ENCODE data around the gene MLEC. TPM values are rescaled to one million over a fixed set of nuclear protein-coding genes. Genes with fewer than 3 reads are reported as not detected.
A peak's percentile ranks its signal among the peaks of the same experiment; 100 is the strongest.

The MLEC gene
- total and polyA plus RNA-seq, 2 of the 13 experiments (the other 11 are each of a cell fraction or from before 2014, with no cell fraction given): 49.8 to 156 TPM

DNA sequence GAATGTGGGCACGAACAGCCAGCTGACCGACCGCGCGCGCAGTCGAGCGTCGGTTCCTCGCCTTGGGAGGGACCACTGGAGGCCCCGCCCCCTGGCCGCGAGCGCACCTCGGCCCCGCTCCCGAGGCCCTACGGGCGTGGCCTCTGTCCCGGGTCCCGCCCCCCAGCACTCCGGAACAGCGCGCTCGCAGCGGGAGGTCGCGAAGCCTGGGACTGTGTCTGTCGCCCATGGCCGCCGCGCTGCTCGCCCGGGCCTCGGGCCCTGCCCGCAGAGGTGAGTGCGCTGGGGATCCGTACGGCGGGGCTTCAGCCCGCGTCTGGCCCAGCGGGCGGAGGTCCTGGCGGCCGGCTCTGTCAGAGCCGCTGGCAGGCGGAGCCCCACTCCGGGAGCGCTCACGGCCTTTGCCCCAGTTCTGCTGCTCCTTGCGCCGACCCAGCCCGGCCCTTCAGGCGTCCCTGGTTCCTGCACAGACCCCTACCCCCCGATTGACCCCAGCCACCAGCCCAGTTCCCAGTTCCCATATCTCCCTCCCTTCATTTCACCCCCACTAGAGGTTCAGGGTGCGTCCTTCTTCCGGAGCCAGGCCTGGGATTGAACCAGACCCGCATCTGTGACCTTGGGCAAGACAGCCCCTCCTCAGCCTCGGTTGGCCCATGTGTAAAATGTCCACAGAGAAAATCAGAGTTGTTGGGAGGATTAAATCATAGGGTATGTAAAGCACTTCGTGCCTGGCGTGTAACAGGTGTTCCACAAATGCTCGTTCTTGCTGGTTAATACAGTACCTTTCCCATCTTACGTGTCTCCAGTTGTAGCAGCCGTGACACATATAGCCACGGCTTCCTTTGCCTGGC, 38.9 kb downstream of the MLEC start, which contains the start of gene ACADS (continued):
- TF ChIP-seq ZNF775 (CRISPR knock-in tag; IDR thresholded peaks at IDR 0.05; ENCODE audit: borderline replicate concordance) (no peak), MEF2D (CRISPR knock-in tag; IDR thresholded peaks at IDR 0.05) (no peak), ELF3 (CRISPR knock-in tag; IDR thresholded peaks at IDR 0.05) (peak; percentile 53; the same call in 1 of the 2 replicates), ZNF34 (CRISPR knock-in tag; IDR thresholded peaks at IDR 0.05; ENCODE audit: borderline replicate concordance) (no peak), PCBP1 (IDR thresholded peaks at IDR 0.05; ENCODE audit: borderline replicate concordance, low read depth, low read length) (no peak), PAWR (CRISPR knock-in tag; IDR thresholded peaks at IDR 0.05; ENCODE audit: borderline replicate concordance) (no peak), KAT2B (IDR thresholded peaks at IDR 0.05; ENCODE audit: borderline replicate concordance, low read depth, low read length) (no peak), ZNF552 (CRISPR knock-in tag; IDR thresholded peaks at IDR 0.05; ENCODE audit: borderline replicate concordance) (no peak), ZNF382 (CRISPR knock-in tag; IDR thresholded peaks at IDR 0.05; ENCODE audit: borderline replicate concordance) (no peak), STAT5B (CRISPR knock-in tag; IDR thresholded peaks at IDR 0.05) (no peak), POLR2A (IDR thresholded peaks at IDR 0.05; ENCODE audit: insufficient read depth in 1 of 2, low read depth in 2 of 2, low read length in 2 of 2) (peak; percentile 45 to 89; a peak in 3 of 4 replicates), ARNT (IDR thresholded peaks at IDR 0.05) (no peak), SETDB1 (CRISPR knock-in tag; IDR thresholded peaks at IDR 0.05; ENCODE audit: borderline replicate concordance) (no peak), GFI1 (CRISPR knock-in tag; IDR thresholded peaks at IDR 0.05; ENCODE audit: borderline replicate concordance) (no peak), ZNF451 (CRISPR knock-in tag; IDR thresholded peaks at IDR 0.05) (peak; percentile 66)
- TF ChIP-seq, protein P1, sequence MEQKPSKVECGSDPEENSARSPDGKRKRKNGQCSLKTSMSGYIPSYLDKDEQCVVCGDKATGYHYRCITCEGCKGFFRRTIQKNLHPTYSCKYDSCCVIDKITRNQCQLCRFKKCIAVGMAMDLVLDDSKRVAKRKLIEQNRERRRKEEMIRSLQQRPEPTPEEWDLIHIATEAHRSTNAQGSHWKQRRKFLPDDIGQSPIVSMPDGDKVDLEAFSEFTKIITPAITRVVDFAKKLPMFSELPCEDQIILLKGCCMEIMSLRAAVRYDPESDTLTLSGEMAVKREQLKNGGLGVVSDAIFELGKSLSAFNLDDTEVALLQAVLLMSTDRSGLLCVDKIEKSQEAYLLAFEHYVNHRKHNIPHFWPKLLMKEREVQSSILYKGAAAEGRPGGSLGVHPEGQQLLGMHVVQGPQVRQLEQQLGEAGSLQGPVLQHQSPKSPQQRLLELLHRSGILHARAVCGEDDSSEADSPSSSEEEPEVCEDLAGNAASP (CRISPR knock-in tag; IDR thresholded peaks at IDR 0.05; ENCODE audit: borderline replicate concordance): no peak
- TF ChIP-seq, protein P2, sequence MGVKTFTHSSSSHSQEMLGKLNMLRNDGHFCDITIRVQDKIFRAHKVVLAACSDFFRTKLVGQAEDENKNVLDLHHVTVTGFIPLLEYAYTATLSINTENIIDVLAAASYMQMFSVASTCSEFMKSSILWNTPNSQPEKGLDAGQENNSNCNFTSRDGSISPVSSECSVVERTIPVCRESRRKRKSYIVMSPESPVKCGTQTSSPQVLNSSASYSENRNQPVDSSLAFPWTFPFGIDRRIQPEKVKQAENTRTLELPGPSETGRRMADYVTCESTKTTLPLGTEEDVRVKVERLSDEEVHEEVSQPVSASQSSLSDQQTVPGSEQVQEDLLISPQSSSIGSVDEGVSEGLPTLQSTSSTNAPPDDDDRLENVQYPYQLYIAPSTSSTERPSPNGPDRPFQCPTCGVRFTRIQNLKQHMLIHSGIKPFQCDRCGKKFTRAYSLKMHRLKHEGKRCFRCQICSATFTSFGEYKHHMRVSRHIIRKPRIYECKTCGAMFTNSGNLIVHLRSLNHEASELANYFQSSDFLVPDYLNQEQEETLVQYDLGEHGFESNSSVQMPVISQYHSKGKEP (CRISPR knock-in tag; IDR thresholded peaks at IDR 0.05): no peak
- TF ChIP-seq, protein P3, sequence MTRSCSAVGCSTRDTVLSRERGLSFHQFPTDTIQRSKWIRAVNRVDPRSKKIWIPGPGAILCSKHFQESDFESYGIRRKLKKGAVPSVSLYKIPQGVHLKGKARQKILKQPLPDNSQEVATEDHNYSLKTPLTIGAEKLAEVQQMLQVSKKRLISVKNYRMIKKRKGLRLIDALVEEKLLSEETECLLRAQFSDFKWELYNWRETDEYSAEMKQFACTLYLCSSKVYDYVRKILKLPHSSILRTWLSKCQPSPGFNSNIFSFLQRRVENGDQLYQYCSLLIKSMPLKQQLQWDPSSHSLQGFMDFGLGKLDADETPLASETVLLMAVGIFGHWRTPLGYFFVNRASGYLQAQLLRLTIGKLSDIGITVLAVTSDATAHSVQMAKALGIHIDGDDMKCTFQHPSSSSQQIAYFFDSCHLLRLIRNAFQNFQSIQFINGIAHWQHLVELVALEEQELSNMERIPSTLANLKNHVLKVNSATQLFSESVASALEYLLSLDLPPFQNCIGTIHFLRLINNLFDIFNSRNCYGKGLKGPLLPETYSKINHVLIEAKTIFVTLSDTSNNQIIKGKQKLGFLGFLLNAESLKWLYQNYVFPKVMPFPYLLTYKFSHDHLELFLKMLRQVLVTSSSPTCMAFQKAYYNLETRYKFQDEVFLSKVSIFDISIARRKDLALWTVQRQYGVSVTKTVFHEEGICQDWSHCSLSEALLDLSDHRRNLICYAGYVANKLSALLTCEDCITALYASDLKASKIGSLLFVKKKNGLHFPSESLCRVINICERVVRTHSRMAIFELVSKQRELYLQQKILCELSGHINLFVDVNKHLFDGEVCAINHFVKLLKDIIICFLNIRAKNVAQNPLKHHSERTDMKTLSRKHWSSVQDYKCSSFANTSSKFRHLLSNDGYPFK (CRISPR knock-in tag; IDR thresholded peaks at IDR 0.05; ENCODE audit: borderline replicate concordance): peak; percentile 29; the same call in 1 of the 2 replicates
- TF ChIP-seq, protein P4, sequence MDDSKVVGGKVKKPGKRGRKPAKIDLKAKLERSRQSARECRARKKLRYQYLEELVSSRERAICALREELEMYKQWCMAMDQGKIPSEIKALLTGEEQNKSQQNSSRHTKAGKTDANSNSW (CRISPR knock-in tag; IDR thresholded peaks at IDR 0.05; ENCODE audit: borderline replicate concordance): no peak
- TF ChIP-seq, protein P5, sequence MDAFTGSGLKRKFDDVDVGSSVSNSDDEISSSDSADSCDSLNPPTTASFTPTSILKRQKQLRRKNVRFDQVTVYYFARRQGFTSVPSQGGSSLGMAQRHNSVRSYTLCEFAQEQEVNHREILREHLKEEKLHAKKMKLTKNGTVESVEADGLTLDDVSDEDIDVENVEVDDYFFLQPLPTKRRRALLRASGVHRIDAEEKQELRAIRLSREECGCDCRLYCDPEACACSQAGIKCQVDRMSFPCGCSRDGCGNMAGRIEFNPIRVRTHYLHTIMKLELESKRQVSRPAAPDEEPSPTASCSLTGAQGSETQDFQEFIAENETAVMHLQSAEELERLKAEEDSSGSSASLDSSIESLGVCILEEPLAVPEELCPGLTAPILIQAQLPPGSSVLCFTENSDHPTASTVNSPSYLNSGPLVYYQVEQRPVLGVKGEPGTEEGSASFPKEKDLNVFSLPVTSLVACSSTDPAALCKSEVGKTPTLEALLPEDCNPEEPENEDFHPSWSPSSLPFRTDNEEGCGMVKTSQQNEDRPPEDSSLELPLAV (CRISPR knock-in tag; conservative IDR thresholded peaks at IDR 0.05; ENCODE audit: low read depth): no peak
